Eye (tissue), 1 donor: ENCODE data around the gene INMT.

Experiments used
- DNase-seq: peaks from one replicate; pipeline ENCODE4 v3.0.0-alpha.2; 2015

INMT gene

DNA sequence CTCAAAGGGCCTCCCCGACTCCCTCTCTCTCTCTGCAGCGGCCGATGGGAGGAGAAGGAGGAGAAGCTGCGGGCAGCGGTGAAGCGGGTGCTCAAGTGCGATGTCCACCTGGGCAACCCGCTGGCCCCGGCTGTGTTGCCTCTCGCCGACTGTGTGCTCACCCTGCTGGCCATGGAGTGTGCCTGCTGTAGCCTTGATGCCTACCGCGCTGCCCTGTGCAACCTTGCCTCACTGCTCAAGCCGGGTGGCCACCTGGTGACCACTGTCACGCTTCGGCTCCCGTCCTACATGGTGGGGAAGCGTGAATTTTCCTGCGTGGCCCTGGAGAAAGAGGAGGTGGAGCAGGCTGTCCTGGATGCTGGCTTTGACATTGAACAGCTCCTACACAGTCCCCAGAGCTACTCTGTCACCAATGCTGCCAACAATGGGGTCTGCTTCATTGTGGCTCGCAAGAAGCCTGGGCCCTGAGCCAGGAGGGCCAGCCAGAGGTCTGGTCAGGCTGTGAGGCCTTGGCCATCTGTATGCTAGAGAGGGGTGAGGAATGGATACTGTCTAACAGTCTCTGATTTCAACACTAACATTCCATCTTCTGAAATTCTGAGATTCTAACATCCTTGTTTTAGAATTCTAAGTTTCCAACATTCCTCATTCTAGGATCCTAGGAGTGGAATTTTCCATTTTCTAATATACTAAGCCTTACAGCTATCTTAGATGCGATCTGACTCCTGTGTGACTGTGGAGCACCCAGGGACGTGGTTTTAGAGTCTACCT, 3.6 kb downstream of the INMT start:
- DNase-seq: no peak

DNA sequence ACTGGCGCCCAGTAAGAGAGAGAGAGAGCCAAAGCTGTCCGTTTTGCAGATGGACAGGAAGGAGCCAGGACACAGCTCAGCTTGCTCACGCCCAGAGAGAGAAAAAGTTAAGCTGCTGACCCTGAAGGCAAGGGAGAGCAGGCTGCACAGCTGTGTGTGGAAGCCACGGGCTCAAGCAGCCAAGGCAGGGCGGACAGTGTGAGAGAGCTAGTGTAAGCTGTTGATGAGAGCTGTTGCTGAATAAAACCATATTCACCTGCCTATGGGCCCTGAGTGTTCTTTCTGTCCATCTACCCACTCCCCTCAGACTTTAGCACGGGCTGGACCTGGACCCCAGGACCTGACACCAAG, 5.4 kb downstream of the INMT start:
- no peak for DNase-seq

DNA sequence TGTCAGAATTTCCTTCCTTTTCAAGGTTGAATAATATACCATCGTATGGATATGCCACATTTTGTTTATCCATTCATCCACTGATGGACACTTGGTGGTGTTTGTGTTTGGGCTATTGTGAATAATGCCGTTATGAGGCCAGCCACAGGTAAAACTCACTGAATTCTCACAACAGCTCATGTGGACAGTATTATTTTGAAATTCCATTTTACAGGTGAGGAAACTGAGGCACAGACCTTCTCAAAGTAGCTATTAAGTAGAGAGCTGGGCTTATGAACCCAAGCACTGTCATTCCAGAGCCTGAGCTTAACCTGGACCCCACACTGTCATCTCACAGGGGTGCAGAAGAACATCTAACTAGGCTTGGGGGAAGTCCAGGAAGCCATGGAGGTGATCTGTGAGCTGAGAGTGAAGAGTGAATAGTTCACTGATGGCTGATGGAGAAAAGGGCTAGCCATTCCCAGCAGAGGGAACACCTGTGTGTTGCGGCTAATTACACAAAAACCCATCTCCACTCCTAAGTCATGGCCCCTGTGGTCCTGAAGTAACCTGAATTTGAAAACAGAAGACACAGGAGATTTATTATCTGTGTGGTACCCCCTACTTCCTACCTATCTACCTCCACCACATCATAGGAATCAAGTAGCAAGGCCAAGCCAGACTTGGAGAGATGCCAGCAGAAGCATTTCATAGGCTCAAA, 8.7 kb downstream of the INMT start:
- DNase-seq: no peak

DNA sequence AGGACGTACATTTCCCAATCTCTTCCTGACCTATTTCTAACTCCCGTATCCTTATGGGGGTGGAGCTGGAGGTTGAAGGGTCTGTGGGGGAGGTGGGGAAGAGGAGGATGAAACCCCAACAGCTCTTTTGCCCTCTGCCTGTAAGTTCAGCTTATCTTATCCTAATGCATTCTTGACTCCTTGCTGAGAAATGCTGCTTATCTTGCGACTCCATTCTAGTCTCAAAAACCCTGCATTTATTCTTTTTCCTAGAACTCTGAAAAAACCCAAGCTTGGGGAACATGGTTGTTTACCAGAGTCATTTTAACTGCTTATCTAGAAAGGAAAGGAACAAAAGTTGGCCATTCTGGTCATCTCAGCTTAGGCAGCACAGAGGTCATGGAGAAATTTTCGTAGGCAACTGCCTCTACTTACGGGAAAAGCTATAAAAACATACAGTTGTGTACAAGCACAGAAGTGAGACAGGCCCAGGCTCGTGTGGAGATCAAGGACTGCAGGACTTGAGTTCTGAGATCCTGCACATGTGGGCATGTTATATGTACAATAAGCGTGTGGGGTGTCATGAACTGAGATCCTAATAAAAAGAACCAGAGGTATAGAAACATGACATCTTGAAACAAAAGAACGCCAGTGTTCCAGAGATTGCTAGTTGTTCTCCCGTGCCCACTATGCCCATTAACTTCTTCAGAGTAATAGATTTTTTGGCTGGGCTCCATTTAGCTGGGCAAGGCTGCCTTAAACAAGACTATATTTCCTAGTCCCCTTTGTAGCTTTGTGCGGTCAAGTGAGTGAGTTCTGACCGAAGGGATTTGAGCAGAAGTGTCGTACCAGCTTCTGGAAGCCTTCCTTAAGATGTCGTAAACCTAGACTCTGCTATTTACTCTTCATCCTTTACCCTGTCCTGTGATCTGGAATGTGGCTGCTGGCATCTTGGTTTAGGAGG, 9.6 kb downstream of the INMT start:
- DNase-seq: no peak

DNA sequence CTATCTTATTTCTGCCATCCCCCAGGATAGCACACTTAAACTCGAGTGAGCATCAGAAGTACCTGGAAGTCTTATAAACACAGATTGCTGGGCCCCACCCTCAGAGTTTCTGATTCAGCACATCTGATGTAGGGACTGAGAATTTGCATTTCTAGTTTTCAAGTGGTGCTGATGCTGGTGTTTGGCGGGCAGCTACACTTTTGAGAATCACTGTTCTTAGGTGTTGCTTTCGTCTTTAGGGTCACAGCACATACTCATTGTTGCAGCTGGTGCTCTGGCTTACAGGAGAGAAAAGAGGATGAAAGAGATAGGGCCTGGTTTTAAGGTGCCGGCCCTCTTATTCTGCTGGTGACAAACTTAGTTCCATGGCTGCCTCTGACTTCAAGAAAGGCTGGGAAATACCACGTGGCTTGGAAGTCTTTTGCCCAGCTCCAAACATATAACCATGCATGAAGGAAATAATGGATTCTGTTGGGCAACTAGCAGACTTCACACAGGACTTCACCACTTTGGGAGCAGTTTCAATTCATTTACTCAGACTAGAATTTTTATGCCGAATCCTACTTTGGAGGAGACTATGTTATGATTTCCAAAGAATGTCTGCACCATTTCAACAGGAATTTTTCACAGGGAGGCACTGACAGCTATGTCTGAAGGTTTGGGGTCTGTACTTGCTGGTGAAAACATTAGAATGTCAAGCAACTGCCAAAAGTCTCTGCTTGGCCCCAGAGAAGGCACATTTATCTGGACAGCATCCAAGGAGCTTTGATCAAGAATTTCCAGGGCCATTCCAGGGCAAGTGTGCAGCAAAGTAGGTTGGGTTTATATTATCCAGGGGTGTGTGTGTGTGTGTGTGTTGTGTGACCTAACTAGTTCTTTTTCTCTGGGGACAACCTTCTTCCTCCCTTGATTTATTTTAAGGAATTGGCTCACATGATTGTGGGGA, 12.4 kb downstream of the INMT start:
- peak; percentile 48 for DNase-seq

DNA sequence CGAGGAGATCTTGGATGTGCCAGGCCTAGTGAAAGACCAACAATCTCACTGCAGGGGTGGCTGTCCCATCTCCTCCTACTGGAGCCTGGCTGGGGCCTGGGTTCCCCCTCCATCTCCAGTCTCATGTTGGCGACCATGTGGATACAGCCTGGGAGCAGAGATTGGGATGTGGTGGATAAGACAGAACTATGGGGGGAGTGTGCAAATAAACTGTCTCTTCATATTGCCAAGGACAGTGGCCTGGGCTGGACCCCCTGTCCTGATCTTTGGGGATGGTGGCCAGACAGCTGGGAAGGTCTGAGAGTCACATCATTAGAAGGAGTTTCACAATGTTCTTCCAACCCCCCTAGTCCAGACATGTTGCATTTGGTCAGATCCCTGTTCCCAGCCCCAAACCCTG, 13.5 kb downstream of the INMT start:
- DNase-seq: no peak

DNA sequence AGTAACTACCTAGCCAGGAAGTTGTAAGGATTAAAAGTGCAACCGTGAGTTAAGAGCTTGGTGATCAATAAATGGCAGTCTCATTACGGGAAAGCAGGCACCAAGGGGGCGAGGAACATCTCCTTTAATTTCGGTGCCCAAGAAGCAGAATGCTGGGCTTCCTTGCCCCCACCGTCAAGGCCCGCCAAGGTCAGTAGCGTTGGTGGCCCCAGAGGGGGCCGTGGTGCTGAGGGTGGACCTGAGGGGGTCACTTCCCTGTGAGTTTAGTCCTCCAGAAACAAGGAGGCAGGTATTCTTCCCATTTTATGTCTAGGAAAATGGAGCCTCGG, 18.9 kb downstream of the INMT start:
- DNase-seq: no peak

DNA sequence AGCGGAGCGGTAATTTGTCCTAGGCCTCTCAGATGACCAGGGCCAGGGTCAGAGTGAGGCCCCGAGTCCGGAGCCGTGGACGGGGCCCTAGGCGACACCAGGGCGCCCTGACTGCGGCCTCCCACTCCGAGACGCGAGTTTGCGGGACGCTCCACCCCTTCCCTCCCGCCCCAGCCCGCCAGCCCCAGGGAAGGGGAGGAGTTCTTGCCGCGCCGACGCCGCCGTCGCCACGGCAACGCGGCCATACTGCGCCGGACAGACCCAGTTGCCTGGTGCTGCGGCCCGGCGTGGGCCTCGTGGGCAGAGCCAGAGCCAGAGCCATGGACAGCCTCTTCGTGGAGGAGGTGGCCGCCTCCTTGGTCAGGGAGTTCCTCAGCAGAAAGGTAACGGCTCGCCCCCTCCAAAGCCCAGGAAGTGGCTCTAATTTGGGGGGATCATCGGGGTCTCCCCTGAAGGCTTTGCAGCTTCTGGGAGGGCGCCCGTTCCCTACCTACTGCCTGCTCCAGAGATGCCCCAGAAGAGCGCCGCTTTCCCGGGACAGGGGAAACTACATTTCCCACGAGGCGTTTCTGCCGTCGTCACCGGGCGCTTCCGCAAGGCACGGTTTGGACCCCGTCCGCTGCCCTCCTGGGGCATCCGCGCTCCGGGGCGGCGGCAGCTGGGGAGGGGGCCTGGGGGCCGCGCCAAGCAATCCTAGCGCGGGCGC, 19.4 kb downstream of the INMT start, which contains the start of gene MINDY4:
Gene MINDY4 (plus strand): TSS at position 244 of the 706 bp plus-strand sequence. CDS start 77 bp downstream, at position 321.
- peak; percentile 89 for DNase-seq

DNA sequence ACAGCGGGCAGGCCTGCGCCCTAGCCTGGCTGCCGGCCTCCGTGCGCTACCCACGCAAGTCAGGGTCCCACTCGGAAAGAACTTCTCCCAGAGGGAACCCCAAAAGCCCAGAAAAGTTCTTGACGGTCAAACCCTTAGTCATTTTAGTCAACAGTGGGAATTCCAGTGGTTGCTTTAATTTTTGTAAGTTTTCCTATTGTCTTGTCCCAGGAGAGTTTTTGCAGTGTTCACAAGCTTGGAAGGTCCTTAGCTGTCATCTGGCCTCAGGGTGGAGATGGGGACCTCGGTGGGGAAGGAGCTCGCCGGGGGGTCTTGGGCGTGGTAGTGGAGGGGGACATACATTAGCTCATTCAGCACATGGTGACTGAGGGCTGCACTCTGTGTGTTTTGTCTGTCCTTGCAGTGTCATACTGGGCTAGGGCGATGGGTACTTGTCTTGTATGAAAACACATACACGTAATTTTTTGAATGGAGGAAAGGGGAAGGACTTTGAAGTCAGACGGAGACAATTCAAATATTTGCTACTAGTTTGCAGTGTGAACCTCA, 20.0 kb downstream of the INMT start:
- DNase-seq: peak; percentile 56

DNA sequence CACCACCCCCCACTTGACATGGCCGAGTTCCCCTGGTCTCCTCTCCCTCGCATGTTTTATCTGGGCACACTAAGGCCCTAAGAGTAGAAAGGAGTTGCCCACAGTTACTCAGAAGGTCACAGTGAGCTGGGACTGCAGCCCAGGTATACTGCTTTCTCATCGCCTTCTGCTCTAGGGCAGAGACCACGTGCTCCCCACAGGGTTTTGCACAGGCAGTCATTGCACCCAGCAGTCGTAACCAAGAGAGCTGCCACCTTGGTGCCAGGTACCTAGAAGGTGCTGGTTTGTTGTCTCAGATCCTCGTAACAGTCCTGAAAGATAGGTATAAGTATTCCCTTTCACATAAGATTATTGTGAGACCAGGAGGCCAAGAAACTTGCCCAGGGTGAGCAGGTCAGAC, 21.0 kb downstream of the INMT start:
- DNase-seq: no peak

DNA sequence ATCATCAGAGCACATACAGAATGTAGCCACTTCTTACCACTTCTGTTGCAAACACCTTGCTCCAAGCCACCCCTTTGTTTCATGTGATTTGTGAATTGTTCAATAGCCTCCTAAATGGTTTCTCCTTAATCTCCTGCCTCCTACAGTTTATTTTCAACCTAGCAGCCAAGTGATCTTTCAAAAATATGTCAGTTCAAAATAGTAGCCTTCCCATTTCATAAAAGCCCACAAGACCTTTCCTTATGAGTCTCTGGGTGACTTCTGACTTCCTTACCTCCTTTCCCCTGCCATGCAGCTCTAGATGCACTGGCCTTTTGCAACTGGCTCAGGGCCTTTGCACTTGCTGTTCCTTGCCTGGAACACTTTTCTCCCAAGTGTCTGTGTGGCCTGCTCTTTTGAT, 24.1 kb downstream of the INMT start:
- no peak for DNase-seq

DNA sequence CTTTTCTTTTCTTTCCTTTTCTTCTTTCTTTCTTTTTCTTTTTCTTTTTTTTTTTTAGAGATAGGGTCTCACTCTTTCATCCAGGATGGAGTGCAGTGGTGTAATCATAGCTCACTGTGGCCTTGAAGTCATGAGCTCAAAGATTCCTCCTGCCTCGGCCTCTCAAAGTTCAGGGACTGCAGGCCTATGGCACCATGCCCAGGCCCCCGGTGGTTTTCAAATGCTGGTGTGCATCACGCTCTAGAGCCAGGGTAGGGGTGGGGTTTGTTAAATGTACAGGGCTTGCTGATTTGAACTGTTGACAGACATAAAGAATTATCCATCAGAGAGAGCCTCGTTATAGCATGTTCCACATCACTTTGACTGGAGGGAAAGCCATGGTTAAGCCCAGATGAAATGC, 25.0 kb downstream of the INMT start:
- no peak for DNase-seq

DNA sequence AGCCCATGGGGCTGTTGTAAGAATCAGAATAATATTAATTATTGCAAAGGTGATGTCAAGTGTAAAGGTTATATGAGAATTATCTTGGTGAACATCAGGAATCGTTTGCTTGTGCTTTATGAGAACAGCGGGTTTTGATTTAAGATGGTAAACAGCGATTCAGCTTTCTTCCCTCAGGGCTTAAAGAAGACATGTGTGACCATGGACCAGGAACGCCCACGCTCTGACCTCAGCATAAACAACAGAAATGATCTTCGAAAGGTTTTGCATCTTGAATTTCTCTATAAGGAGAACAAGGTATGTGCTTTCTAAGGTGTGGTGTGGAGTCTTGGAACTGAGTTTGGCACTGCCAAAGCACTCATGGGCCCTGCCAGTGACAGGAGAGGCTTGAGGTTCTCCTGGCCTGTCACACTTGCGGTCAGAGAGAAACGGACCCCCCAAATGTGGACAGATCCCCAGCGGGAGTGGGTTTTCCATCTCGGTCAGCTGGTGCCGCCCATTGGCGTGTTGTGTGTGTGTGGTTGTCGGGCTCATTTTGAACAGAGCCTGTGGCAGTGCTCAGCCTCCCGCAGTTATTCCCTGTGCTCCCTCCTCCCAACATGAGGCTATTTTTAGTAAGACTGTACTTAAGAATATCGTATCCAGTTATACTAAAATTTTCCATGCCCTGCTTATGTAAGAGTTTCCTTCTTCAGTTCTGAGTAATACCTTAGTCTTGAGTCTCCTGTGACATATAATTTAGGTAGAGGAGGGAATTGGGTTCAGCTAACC, 26.5 kb downstream of the INMT start:
- no peak for DNase-seq

DNA sequence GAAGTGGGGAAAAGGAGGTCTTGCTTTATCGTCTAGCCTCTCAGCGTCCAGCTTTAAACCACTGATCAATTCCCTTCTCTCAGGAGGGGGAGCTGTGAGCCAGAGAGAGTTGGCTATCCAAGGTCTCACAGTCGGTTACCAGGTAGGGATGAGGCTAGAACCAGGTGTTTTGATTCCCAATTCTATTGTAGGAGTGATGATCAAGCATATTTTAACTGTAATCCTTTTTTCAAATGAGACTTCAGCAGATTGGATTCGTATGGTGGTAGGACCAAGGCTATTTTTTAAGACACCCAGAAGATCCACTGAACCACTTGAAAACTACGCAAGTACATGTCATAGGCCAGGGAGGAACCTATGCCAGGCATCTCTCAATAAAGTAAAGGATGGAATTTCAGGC, 27.6 kb downstream of the INMT start:
- DNase-seq: no peak

DNA sequence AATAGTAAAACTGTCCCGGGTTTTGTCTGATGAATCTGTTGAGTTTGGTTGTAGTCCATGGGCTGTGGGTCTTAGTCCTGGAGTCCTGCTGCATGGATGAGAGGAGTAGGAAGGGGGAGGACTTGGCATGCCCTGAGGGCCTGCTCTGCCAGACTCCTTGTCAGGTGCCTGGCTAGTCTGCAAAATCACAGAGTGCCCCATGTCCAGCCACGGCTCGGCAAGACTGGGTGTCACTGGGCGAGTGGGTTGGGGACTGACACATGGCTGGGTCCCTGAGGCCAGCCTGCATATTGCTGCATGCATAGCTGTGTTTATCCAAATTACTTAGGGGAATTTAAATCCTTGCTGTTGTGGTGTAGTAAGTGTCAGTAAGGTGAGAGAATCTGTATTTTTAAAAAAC, 29.0 kb downstream of the INMT start:
- no peak for DNase-seq

DNA sequence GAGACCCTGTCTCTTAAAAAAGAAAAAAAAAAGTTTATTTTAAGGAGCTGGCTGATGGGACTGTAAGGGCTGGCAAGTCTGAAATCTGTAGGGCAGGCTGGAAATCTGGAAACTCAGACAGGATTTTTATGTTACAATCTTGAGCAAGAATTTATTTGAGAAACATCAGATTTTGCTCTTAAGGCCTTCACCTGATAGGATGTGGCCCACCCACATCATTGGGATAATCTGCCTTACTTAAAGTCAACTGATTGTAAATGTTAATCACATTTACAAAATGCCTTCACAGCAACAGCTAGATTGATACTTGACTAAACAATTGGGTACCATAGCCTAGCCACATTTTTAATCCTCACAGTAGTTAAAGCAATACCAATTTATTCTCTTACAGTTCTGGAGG, 30.8 kb downstream of the INMT start:
- DNase-seq: no peak

DNA sequence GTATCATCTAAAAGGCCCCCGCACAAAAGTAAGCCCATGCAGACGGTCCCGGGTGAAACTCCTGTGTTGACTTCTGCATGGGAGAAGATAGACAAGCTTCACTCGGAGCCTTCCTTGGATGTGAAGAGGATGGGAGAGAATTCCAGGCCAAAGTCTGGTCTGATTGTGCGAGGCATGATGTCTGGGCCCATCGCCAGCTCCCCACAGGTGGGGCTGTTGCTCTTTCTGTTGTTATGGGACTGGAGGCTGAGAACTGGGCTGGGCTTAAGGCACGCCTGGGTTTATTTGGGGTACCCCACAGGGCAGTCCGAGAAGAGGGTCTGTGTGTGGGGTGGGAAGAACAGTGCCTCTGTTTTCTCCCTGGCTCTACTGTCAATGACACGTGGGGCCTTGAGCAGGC, 33.9 kb downstream of the INMT start:
- DNase-seq: no peak

DNA sequence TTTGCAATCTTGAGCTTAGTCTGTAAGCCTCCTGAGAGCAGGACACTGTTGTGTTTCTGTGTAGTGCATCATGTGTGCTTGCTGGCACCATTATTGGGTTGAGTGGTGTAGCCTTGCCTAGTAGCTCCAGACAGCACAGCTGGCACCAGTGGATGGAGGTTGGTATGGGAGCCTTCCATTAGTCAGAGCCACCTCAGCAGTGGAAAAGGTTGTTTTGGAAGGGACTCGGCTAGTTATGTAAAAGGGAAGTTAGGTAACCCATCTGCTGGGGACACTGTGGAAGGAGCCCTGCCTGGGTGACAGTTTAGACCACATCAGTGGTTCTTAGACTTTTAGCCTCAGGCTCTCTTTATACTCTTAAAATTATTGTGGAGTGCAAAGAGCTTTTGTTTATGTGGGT, 35.6 kb downstream of the INMT start:
- DNase-seq: no peak

DNA sequence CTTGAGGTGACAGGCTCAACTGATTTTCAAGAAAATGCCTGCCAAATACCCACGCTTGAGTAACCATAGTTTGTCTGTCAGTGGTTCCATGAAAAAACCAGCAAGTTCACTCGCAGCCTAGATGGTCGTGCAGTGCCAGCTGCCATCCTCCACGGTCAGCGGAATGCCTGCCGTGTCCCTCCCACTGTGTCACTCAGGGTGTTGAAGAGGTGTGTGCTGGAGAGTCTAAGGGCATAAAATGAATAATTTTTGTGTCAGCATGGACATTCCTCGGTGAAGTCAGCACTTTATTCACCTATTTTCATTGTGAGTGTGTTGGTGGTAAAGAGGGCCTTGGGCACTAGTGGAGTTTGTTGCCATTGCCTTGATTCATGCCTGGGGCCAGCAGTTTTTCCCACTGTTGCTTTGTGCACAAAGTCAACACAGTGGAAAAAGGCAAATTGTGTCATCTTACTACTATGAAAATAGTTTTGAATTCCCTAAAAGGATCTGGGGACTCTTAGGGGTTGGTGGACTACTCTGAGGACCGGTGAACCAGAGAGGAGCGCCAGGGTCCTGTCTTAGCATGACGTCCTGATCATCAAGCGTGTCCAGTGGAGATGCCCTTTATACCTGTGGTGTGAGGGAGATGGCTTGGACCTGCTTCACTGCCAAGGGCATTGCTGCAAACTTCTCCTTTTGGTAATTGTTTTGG, 36.9 kb downstream of the INMT start:
- no peak for DNase-seq

DNA sequence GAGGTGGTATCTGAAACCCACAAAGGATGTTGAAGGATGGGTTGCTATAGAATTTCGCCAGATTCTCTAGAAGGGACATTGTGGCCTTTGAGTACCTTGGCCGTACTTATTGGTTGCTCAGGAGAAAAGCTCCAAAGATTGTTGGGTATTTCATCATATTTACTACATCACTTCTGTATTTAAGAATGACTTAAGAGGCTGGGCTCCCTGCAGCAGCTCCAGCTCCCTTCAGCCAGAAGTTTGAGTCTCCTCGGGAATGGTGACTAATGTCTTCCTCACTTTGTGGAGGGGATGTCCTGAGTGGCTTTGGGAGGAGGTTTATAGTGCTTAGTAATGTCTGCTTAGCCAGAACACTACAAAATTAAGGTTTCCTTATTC, 37.4 kb downstream of the INMT start:
- DNase-seq: no peak
